GM23338 (cell line): Measurements from ENCODE around the gene TMIGD3. TPM values are rescaled to one million over a fixed set of nuclear protein-coding genes. Genes with fewer than 3 reads are reported as not detected.

ENCODE experiments used
- ATAC-seq: fragments of 200-7000 bp; cut with Tn5 transposase; 3 replicates; pipeline ENCODE4 v1.9.1; 2020
- DNase-seq: peaks from one replicate; pipeline ENCODE4 v3.0.0-alpha.2; 2015; ENCODE audit warnings: low spot score
- H2AFZ ChIP-seq: fragments of 200-600 bp; sonication (generic); 2 replicates; pipeline ENCODE4 v1.8.0; 2016; ENCODE audit warnings: antibody characterized with exemption, mild to moderate bottlenecking, moderate library complexity
- H3F3A ChIP-seq: fragments of 200-600 bp; sonication (generic); replicated peaks from 2 replicates; pipeline ENCODE4 v1.8.0; 2017; ENCODE audit warnings: antibody characterized with exemption, mixed run types, low read depth
- H3K27ac ChIP-seq: fragments of 200-600 bp; sonication (generic); 2 replicates; pipeline ENCODE4 v1.6.1; 2016; ENCODE audit warnings: low read depth
- H3K27me3 ChIP-seq: fragments of 200-600 bp; sonication (generic); 2 replicates; pipeline ENCODE4 v1.8.0; 2016; ENCODE audit warnings: mild to moderate bottlenecking, mixed run types, moderate library complexity; ENCODE audit not compliant: insufficient read depth
- H3K36me3 ChIP-seq: fragments of 200-600 bp; sonication (generic); 2 replicates; pipeline ENCODE4 v1.8.0; 2016; ENCODE audit warnings: mild to moderate bottlenecking; ENCODE audit not compliant: insufficient read depth
- H3K4me1 ChIP-seq: fragments of 200-600 bp; sonication (generic); 2 replicates; pipeline ENCODE4 v1.8.0; 2016; ENCODE audit warnings: mild to moderate bottlenecking, moderate library complexity; ENCODE audit not compliant: insufficient read depth
- H3K4me2 ChIP-seq: fragments of 200-600 bp; sonication (generic); 2 replicates; pipeline ENCODE4 v1.7.1; 2017; ENCODE audit warnings: mixed run types
- H3K4me3 ChIP-seq: fragments of 200-600 bp; sonication (generic); 2 replicates; pipeline ENCODE4 v1.6.1; 2016; ENCODE audit warnings: mixed run types
- H3K79me2 ChIP-seq: fragments of 200-600 bp; sonication (generic); replicated peaks from 2 replicates; pipeline ENCODE4 v1.8.0; 2017; ENCODE audit warnings: mild to moderate bottlenecking; ENCODE audit not compliant: insufficient read depth
- H3K9me2 ChIP-seq: fragments of 200-600 bp; sonication (generic); 2 replicates; pipeline ENCODE4 v1.8.0; 2017; ENCODE audit not compliant: insufficient read depth
- H4K20me1 ChIP-seq: fragments of 200-600 bp; sonication (generic); replicated peaks from 2 replicates; pipeline ENCODE4 v1.8.0; 2017; ENCODE audit warnings: mild to moderate bottlenecking; ENCODE audit not compliant: insufficient read depth
- H3K27ac Mint-ChIP-seq: 2 replicates; pipeline ENCODE4 v1.8.0; 2020; ENCODE audit warnings: inconsistent platforms, mild to moderate bottlenecking, moderate library complexity, mixed read lengths
- H3K27me3 Mint-ChIP-seq: 3 replicates; pipeline ENCODE4 v1.8.0; 2022; ENCODE audit warnings: low read depth, mild to moderate bottlenecking, moderate library complexity, mixed read lengths, inconsistent platforms; ENCODE audit not compliant: insufficient read depth, poor library complexity
- H3K36me3 Mint-ChIP-seq: 3 replicates; pipeline ENCODE4 v1.8.0; 2021; ENCODE audit warnings: low read depth, mild to moderate bottlenecking, inconsistent platforms, moderate library complexity, mixed read lengths
- H3K4me1 Mint-ChIP-seq: 3 replicates; pipeline ENCODE4 v1.8.0; 2020; ENCODE audit warnings: mild to moderate bottlenecking, inconsistent platforms, mixed read lengths
- H3K4me3 Mint-ChIP-seq: 3 replicates; pipeline ENCODE4 v1.8.0; 2021; ENCODE audit warnings: moderate library complexity, mild to moderate bottlenecking, inconsistent platforms, mixed read lengths
- H3K9me3 Mint-ChIP-seq: 3 replicates; pipeline ENCODE4 v1.8.0; 2020; ENCODE audit warnings: moderate library complexity, mild to moderate bottlenecking, inconsistent platforms, mixed read lengths
- EZH2 ChIP-seq: fragments of 200-600 bp; sonication (generic); IDR thresholded peaks from one replicate; pipeline ENCODE4 v1.8.0; 2017; ENCODE audit warnings: antibody characterized with exemption, mild to moderate bottlenecking, low read depth; ENCODE audit not compliant: unreplicated experiment
- NANOG ChIP-seq: IDR thresholded peaks from 2 replicates; pipeline ENCODE4 v1.6.1; 2016; ENCODE audit warnings: antibody characterized with exemption, borderline replicate concordance
- POLR2AphosphoS5 ChIP-seq: IDR thresholded peaks from 2 replicates; pipeline ENCODE4 v1.6.1; 2016; ENCODE audit warnings: antibody characterized with exemption, low read depth
- polyA plus RNA-seq: library from polyadenylated mRNA; unstranded; fragments of >200 nt; fragmentation: Nextera tagmentation; extraction: Ambion mirVana; gene quantifications from 2 replicates; pipeline ENCODE4 v1.2.1, GENCODE V29; 2016
- total RNA-seq: library from RNA; depleted of rRNA; stranded (reverse); fragments of >200 nt; shearing (Covaris generic); gene quantifications from 2 replicates; pipeline ENCODE4 v1.2.3, GENCODE V29; 2014
- TF ChIP-seq, protein P1 (sequence below): fragments of 250-450 bp; sonication (Bioruptor Pico); IDR thresholded peaks from 2 replicates; pipeline ENCODE4 v1.5.0; 2020; ENCODE audit warnings: mild to moderate bottlenecking, moderate library complexity
- TF ChIP-seq, protein P2 (sequence below): IDR thresholded peaks from 2 replicates; pipeline ENCODE4 v1.6.1; 2016; ENCODE audit warnings: antibody characterized with exemption
- TF ChIP-seq, protein P3 (sequence below): IDR thresholded peaks from one replicate; pipeline ENCODE4 v1.6.1; 2018; ENCODE audit warnings: antibody characterized with exemption; ENCODE audit not compliant: unreplicated experiment

Gene TMIGD3
- total and polyA plus RNA-seq, 2 experiments from 2014 or later, result not detected

DNA sequence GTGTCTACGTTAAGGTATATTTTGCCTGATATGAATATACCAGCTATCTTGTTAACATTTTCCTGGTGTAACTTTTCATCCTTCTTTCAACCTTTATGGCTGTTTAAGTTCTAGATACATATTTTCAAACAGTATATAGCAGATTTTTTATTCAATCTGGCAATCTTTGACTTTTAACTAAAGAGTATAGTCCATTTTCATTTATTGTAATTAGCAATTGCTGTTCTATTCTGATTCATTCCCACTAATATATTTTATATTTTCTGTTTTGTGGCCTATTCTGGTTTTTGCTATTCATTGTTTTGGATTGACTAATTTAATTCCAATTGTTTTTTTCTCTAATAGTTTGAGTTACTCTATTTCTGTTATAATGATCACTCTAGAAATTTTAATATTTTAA lies 37.0 kb downstream of the TMIGD3 start (continued):
- TF ChIP-seq, protein P1, sequence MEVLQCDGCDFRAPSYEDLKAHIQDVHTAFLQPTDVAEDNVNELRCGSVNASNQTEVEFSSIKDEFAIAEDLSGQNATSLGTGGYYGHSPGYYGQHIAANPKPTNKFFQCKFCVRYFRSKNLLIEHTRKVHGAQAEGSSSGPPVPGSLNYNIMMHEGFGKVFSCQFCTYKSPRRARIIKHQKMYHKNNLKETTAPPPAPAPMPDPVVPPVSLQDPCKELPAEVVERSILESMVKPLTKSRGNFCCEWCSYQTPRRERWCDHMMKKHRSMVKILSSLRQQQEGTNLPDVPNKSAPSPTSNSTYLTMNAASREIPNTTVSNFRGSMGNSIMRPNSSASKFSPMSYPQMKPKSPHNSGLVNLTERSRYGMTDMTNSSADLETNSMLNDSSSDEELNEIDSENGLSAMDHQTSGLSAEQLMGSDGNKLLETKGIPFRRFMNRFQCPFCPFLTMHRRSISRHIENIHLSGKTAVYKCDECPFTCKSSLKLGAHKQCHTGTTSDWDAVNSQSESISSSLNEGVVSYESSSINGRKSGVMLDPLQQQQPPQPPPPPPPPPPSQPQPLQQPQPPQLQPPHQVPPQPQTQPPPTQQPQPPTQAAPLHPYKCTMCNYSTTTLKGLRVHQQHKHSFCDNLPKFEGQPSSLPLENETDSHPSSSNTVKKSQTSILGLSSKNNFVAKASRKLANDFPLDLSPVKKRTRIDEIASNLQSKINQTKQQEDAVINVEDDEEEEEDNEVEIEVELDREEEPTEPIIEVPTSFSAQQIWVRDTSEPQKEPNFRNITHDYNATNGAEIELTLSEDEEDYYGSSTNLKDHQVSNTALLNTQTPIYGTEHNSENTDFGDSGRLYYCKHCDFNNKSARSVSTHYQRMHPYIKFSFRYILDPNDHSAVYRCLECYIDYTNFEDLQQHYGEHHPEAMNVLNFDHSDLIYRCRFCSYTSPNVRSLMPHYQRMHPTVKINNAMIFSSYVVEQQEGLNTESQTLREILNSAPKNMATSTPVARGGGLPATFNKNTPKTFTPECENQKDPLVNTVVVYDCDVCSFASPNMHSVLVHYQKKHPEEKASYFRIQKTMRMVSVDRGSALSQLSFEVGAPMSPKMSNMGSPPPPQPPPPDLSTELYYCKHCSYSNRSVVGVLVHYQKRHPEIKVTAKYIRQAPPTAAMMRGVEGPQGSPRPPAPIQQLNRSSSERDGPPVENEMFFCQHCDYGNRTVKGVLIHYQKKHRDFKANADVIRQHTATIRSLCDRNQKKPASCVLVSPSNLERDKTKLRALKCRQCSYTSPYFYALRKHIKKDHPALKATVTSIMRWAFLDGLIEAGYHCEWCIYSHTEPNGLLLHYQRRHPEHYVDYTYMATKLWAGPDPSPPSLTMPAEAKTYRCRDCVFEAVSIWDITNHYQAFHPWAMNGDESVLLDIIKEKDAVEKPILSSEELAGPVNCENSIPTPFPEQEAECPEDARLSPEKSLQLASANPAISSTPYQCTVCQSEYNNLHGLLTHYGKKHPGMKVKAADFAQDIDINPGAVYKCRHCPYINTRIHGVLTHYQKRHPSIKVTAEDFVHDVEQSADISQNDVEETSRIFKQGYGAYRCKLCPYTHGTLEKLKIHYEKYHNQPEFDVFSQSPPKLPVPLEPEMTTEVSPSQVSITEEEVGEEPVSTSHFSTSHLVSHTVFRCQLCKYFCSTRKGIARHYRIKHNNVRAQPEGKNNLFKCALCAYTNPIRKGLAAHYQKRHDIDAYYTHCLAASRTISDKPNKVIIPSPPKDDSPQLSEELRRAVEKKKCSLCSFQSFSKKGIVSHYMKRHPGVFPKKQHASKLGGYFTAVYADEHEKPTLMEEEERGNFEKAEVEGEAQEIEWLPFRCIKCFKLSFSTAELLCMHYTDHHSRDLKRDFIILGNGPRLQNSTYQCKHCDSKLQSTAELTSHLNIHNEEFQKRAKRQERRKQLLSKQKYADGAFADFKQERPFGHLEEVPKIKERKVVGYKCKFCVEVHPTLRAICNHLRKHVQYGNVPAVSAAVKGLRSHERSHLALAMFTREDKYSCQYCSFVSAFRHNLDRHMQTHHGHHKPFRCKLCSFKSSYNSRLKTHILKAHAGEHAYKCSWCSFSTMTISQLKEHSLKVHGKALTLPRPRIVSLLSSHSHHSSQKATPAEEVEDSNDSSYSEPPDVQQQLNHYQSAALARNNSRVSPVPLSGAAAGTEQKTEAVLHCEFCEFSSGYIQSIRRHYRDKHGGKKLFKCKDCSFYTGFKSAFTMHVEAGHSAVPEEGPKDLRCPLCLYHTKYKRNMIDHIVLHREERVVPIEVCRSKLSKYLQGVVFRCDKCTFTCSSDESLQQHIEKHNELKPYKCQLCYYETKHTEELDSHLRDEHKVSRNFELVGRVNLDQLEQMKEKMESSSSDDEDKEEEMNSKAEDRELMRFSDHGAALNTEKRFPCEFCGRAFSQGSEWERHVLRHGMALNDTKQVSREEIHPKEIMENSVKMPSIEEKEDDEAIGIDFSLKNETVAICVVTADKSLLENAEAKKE, result no peak
- no peak for TF ChIP-seq POLR2AphosphoS5
- no peak for TF ChIP-seq EZH2

DNA sequence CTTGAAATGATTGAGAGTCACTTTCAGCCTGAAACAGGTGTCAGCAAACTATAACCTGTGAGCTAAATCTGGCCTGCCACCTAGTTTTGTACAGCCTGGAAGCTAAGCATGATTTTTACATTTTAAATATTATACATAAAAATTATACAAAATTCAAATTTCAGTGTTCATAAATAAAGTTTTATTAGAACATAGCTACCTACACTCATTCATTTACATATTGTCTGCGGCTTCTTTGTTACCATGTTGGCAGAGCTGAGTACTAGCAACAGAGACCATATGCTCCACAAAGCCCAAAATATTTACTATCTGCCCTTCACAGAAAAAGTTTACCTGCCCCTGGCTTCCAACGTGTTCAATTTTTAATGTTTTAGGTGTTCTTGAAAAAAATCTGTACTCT lies 37.7 kb downstream of the TMIGD3 start:
- Mint-ChIP-seq H3K27me3 (no peaks in the 10 kb centered on the region), H3K4me1 (no peaks in the 10 kb centered on the region), H3K27ac (no peak overlapping the region), H3K4me3 (no peak overlapping the region), H3K36me3 (peaks cover 7% of the 10 kb centered on the region; the same call in 2 of the 3 replicates), H3K9me3 (no peaks in the 10 kb centered on the region)
- no peak overlapping the region for H3K4me2 ChIP-seq
- no peaks in the 10 kb centered on the region; the same call in 1 of the 2 replicates for H4K20me1 ChIP-seq
- H3F3A ChIP-seq, result no peaks in the 10 kb centered on the region
- no peaks in the 10 kb centered on the region; the same call in 1 of the 2 replicates for H3K9me2 ChIP-seq
- H2AFZ ChIP-seq, result no peak overlapping the region
- no peak overlapping the region for H3K27ac ChIP-seq
- TF ChIP-seq, protein P2, sequence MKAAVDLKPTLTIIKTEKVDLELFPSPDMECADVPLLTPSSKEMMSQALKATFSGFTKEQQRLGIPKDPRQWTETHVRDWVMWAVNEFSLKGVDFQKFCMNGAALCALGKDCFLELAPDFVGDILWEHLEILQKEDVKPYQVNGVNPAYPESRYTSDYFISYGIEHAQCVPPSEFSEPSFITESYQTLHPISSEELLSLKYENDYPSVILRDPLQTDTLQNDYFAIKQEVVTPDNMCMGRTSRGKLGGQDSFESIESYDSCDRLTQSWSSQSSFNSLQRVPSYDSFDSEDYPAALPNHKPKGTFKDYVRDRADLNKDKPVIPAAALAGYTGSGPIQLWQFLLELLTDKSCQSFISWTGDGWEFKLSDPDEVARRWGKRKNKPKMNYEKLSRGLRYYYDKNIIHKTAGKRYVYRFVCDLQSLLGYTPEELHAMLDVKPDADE, result no peak
- TF ChIP-seq, protein P3, sequence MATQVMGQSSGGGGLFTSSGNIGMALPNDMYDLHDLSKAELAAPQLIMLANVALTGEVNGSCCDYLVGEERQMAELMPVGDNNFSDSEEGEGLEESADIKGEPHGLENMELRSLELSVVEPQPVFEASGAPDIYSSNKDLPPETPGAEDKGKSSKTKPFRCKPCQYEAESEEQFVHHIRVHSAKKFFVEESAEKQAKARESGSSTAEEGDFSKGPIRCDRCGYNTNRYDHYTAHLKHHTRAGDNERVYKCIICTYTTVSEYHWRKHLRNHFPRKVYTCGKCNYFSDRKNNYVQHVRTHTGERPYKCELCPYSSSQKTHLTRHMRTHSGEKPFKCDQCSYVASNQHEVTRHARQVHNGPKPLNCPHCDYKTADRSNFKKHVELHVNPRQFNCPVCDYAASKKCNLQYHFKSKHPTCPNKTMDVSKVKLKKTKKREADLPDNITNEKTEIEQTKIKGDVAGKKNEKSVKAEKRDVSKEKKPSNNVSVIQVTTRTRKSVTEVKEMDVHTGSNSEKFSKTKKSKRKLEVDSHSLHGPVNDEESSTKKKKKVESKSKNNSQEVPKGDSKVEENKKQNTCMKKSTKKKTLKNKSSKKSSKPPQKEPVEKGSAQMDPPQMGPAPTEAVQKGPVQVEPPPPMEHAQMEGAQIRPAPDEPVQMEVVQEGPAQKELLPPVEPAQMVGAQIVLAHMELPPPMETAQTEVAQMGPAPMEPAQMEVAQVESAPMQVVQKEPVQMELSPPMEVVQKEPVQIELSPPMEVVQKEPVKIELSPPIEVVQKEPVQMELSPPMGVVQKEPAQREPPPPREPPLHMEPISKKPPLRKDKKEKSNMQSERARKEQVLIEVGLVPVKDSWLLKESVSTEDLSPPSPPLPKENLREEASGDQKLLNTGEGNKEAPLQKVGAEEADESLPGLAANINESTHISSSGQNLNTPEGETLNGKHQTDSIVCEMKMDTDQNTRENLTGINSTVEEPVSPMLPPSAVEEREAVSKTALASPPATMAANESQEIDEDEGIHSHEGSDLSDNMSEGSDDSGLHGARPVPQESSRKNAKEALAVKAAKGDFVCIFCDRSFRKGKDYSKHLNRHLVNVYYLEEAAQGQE, result no peak
- TF ChIP-seq EZH2 (no peak), NANOG (no peak)
- no peaks in the 10 kb centered on the region for H3K27me3 ChIP-seq
- no peak for ATAC-seq
- H3K79me2 ChIP-seq, result no peaks in the 10 kb centered on the region
- peaks cover 14% of the 10 kb centered on the region for H3K36me3 ChIP-seq
- no peaks in the 10 kb centered on the region for H3K4me1 ChIP-seq
- no peak for DNase-seq
- no peak overlapping the region for H3K4me3 ChIP-seq
